IMR-90 (cell line): ENCODE data around the gene UTP14A. TPM values are rescaled to one million over a fixed set of nuclear protein-coding genes. Genes with fewer than 3 reads are reported as not detected.

Source experiments
- ATAC-seq: fragments of 200-7000 bp; cut with Tn5 transposase; 2 replicates; pipeline ENCODE4 v1.9.1; 2020; ENCODE audit warnings: low read depth, mild to moderate bottlenecking, moderate library complexity
- BruUV-seq: library from RNA; stranded (reverse); fragments of 400-500 nt; replicated peaks from 2 replicates; lab custom pipeline; 2021; lab: Mats Ljungman, UMichigan
- CTCF ChIA-PET: fragments of 300-600 bp; formaldehyde crosslinking; extraction: SDS; loops from one replicate; lab custom pipeline; 2021; ENCODE audit warnings: antibody characterized with exemption; lab: Yijun Ruan, JAX
- POLR2A ChIA-PET: fragments of 300-600 bp; sonication (Branson Sonifier 250); formaldehyde crosslinking; loops from one replicate; lab custom pipeline; 2022; ENCODE audit warnings: antibody characterized with exemption; ENCODE audit not compliant: unreplicated experiment; lab: Charles Lee
- DNase-seq: peaks from one replicate; pipeline ENCODE4 v3.0.0; 2013
- H2AFZ ChIP-seq: replicated peaks from 2 replicates; pipeline ENCODE3; 2013; ENCODE audit warnings: low read length, mild to moderate bottlenecking; ENCODE audit not compliant: poor library complexity
- H2AK5ac ChIP-seq: 2 replicates; pipeline ENCODE4 v1.6.1; 2013; ENCODE audit warnings: low read depth, low read length, inconsistent platforms
- H2AK9ac ChIP-seq: replicated peaks from 2 replicates; pipeline ENCODE3; 2013; ENCODE audit warnings: mild to moderate bottlenecking, low read depth, low read length, moderate library complexity; ENCODE audit not compliant: poor library complexity
- H2BK120ac ChIP-seq: 2 replicates; pipeline ENCODE4 v1.6.1; 2013; ENCODE audit warnings: low read depth, low read length, inconsistent platforms
- H2BK15ac ChIP-seq: 3 replicates; pipeline ENCODE4 v1.6.1; 2013; ENCODE audit warnings: low read depth, low read length, inconsistent platforms
- H2BK20ac ChIP-seq: 2 replicates; pipeline ENCODE4 v1.6.1; 2013; ENCODE audit warnings: low read depth, mild to moderate bottlenecking, inconsistent platforms, low read length, moderate library complexity
- H2BK5ac ChIP-seq: 2 replicates; pipeline ENCODE4 v1.6.1; 2013; ENCODE audit warnings: mild to moderate bottlenecking, low read depth, low read length, inconsistent platforms; ENCODE audit not compliant: poor library complexity, severe bottlenecking
- H3K14ac ChIP-seq: replicated peaks from 2 replicates; pipeline ENCODE4 v1.6.1; 2013; ENCODE audit warnings: low read depth, low read length, inconsistent platforms
- H3K18ac ChIP-seq: 2 replicates; pipeline ENCODE4 v1.6.1; 2013; ENCODE audit warnings: low read depth, low read length, control low read depth
- H3K23ac ChIP-seq: 2 replicates; pipeline ENCODE4 v1.6.1; 2013; ENCODE audit warnings: low read depth, low read length, inconsistent platforms
- H3K27ac ChIP-seq: 2 replicates; pipeline ENCODE4 v1.5.1; 2013; ENCODE audit warnings: mild to moderate bottlenecking, control low read depth, low read length; ENCODE audit not compliant: insufficient read depth
- H3K27me3 ChIP-seq: 2 replicates; pipeline ENCODE4 v1.6.1; 2013; ENCODE audit warnings: low read length; ENCODE audit not compliant: control insufficient read depth, insufficient read depth
- H3K36me3 ChIP-seq: 2 replicates; pipeline ENCODE4 v1.6.1; 2013; ENCODE audit warnings: low read length, mixed read lengths; ENCODE audit not compliant: control insufficient read depth, insufficient read depth
- H3K4ac ChIP-seq: 2 replicates; pipeline ENCODE4 v1.6.1; 2013; ENCODE audit warnings: low read depth, low read length, inconsistent platforms
- H3K4me1 ChIP-seq: 2 replicates; pipeline ENCODE4 v1.6.1; 2013; ENCODE audit warnings: low read length, mixed read lengths; ENCODE audit not compliant: control insufficient read depth, insufficient read depth
- H3K4me2 ChIP-seq: 2 replicates; pipeline ENCODE4 v1.6.1; 2013; ENCODE audit warnings: low read depth, mild to moderate bottlenecking, control low read depth, low read length, moderate library complexity
- H3K4me3 ChIP-seq: 2 replicates; pipeline ENCODE4 v1.5.1; 2013; ENCODE audit warnings: low read depth, mild to moderate bottlenecking, control low read depth, low read length, moderate library complexity; ENCODE audit not compliant: insufficient read depth
- H3K56ac ChIP-seq: 2 replicates; pipeline ENCODE4 v1.6.1; 2013; ENCODE audit warnings: low read length, inconsistent platforms; ENCODE audit not compliant: insufficient read depth; ENCODE audit errors: extremely low read depth
- H3K79me1 ChIP-seq, 2 experiments: 2 replicates each; pipeline ENCODE4 v1.6.1; 2013; ENCODE audit warnings: low read length in 2 of 2, inconsistent platforms in 1 of 2, low read depth in 1 of 2
- H3K9ac ChIP-seq: 2 replicates; pipeline ENCODE4 v1.6.1; 2013; ENCODE audit warnings: low read depth, low read length, control low read depth
- H3K9me1 ChIP-seq: 2 replicates; pipeline ENCODE4 v1.6.1; 2013; ENCODE audit warnings: low read length, inconsistent platforms; ENCODE audit not compliant: insufficient read depth
- H3K9me3 ChIP-seq: 2 replicates; pipeline ENCODE4 v1.6.1; 2013; ENCODE audit warnings: low read length; ENCODE audit not compliant: control insufficient read depth, insufficient read depth
- H4K20me1 ChIP-seq: 2 replicates; pipeline ENCODE4 v1.6.1; 2013; ENCODE audit warnings: low read length, inconsistent platforms; ENCODE audit not compliant: insufficient read depth
- H4K5ac ChIP-seq: 2 replicates; pipeline ENCODE4 v1.6.1; 2013; ENCODE audit warnings: mild to moderate bottlenecking, low read depth, low read length, control low read depth
- H4K8ac ChIP-seq, 2 experiments: 2 replicates each; pipeline ENCODE4 v1.6.1; 2013; ENCODE audit warnings: low read depth in 2 of 2, low read length in 2 of 2, control low read depth in 1 of 2, inconsistent platforms in 1 of 2
- H4K91ac ChIP-seq: 2 replicates; pipeline ENCODE4 v1.6.1; 2013; ENCODE audit warnings: low read depth, low read length, inconsistent platforms; ENCODE audit not compliant: insufficient read depth
- BHLHE40 ChIP-seq: fragments of 150-350 bp; IDR thresholded peaks from 2 replicates; pipeline ENCODE4 v1.6.1; 2016; ENCODE audit warnings: mild to moderate bottlenecking, low read depth, low read length
- MAZ ChIP-seq: IDR thresholded peaks from 2 replicates; pipeline ENCODE4 v1.6.1; 2012; ENCODE audit warnings: low read depth, mild to moderate bottlenecking, low read length, improper control_type of control experiment, moderate library complexity, borderline replicate concordance
- WGBS, 2 experiments: methylation state at CpG; one replicate each; pipeline versions ENCODE4 v1.1.5 to v1.1.7; 2013; ENCODE audit warnings: missing lambda C conversion rate in 2 of 2; ENCODE audit not compliant: insufficient read length in 1 of 2; ENCODE audit errors: extremely low coverage in 2 of 2; 5-methylcytosine and 5-hydroxymethylcytosine counted together
- dilution Hi-C: fragments of 300-500 bp; cut with HindIII; formaldehyde crosslinking; loops from one replicate; pipeline ENCODE4 v1.14.3; 2018; ENCODE audit warnings: low sequenced_read_pairs; ENCODE audit not compliant: unreplicated experiment
- in situ Hi-C: fragments of 300-500 bp; cut with MboI; formaldehyde crosslinking; loops from 3 replicates; pipeline ENCODE4 v1.14.3; 2019; ENCODE audit warnings: low sequenced_read_pairs, inconsistent platforms, mixed read lengths
- intact Hi-C: fragments of 100-400 bp; cut with micrococcal nuclease; formaldehyde crosslinking; loops from 2 replicates; pipeline ENCODE4 v1.10.0; 2022
- polyA plus RNA-seq, 3 experiments: library from polyadenylated mRNA; depleted of rRNA; stranded (reverse); fragments of >200 nt; gene quantifications; 2 replicates each; pipeline ENCODE4 v1.2.3, GENCODE V29; 2012; ENCODE audit warnings: low replicate concordance in 1 of 3
- total RNA-seq: library from RNA; depleted of rRNA; stranded (reverse); fragments of >200 nt; gene quantifications from 2 replicates; pipeline ENCODE4 v1.2.3, GENCODE V29; 2012

Gene UTP14A
- total and polyA plus RNA-seq, 2 of the 4 experiments (the other 2 are of a cell fraction) = 13.8 to 15.2 TPM

- peak overlapping the region; percentile 61 for H2AFZ ChIP-seq
- no peaks in the 10 kb centered on the region for H4K20me1 ChIP-seq
- H3K27ac ChIP-seq = no peak overlapping the region
- H3K27me3 ChIP-seq = peaks cover 4% of the 10 kb centered on the region; the same call in 1 of the 2 replicates
- H4K91ac ChIP-seq = no peak overlapping the region
- no peaks in the 10 kb centered on the region for H3K79me1 ChIP-seq
- H3K9me3 ChIP-seq = no peaks in the 10 kb centered on the region
- no peaks in the 10 kb centered on the region for H3K36me3 ChIP-seq
- TF ChIP-seq BHLHE40 (peak; percentile 48; the same call in 1 of the 2 replicates), MAZ (no peak)
- DNase-seq (peak; percentile 24), ATAC-seq (no peak; the same call in 1 of the 2 replicates)
- H4K5ac ChIP-seq = no peak overlapping the region
- no peak overlapping the region for H2AK5ac ChIP-seq
- dilution Hi-C loops = no loop called here
- ChIA-PET POLR2A (no interaction called here), CTCF (no interaction called here)
- intact Hi-C loops = no loop called here
- H3K9me1 ChIP-seq = no peaks in the 10 kb centered on the region
- no peak overlapping the region for H3K14ac ChIP-seq
- no peak overlapping the region for H3K23ac ChIP-seq
- no peak overlapping the region for H4K8ac ChIP-seq
- no peak overlapping the region for H2BK15ac ChIP-seq
- BruUV-seq = no TSS peak
- WGBS, 2 experiments = 33% methylated on average over 1 of the region's 13 CpGs; no CpG with 5 or more reads in 1 of the 2 experiments
- no peak overlapping the region for H2BK120ac ChIP-seq
- H2BK5ac ChIP-seq = no peak overlapping the region
- H3K4me2 ChIP-seq = peak overlapping the region; percentile 30
- H3K56ac ChIP-seq = no peak overlapping the region
- H3K9ac ChIP-seq = no peak overlapping the region
- no peak overlapping the region for H2BK20ac ChIP-seq
- in situ Hi-C loops = no loop called here
- H2AK9ac ChIP-seq = no peak overlapping the region
- H3K4ac ChIP-seq = no peak overlapping the region
- H3K18ac ChIP-seq = no peak overlapping the region
- H3K4me3 ChIP-seq = no peak overlapping the region
- H3K4me1 ChIP-seq = peaks cover 6% of the 10 kb centered on the region; the same call in 1 of the 2 replicates
These were observed 53.0 kb downstream of the UTP14A start for GRCh38 chrX:129958814-129959492.
